SKM-1 treated with dmso at 0.1 percent for 144 hours (cell line): ENCODE measurements around the gene NLGN1.

Experiments used
- DNase-seq: peaks from one replicate; lab custom pipeline; 2025; ENCODE audit not compliant: unreplicated experiment; lab: John Stamatoyannopoulos, UW

The NLGN1 gene

DNA sequence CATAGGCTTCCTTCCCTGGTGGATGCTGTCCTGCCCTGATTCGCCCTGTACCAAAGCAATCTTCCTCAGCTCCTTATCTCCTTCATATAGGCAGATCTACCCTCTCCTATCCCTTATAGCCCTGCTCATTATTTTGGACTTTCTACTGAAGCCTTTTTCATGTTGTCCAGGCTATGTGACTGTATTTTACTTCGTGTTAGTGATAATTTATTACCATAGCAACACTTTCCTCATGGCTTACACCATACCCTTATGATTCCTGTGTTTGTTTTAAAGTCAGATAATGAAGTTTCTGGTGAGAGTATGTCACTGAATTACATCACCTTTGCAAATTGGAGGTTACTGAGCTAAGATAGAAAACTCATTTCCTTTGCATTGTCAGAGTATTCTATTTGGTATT lies 352.6 kb downstream of the NLGN1 start:
- DNase-seq: no peak

GRCh38 chr3:173750591-173750990 lies 353.0 kb downstream of the NLGN1 start:
- DNase-seq: no peak

GRCh38 chr3:173753593-173753992 lies 356.0 kb downstream of the NLGN1 start:
- no peak for DNase-seq

DNA sequence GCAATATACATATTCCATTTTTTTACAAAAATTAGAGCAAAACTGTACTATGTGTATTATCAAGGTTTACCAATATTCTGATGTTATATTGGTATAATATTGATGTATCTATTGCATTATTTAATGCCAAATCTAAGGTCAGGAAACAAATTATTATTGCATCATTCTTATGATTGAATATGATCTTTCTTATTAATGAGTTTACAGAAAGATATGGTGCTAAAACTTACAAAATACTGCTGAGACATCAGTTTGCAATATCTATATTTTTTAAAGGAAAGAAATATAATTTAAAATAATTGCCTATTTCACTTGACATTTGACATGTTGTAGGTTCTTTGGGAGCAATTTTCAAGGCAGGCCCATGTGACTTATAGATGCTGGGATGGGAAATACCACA lies 357.6 kb downstream of the NLGN1 start:
- DNase-seq: no peak

- no peak for DNase-seq
These were observed 363.6 kb downstream of the NLGN1 start for GRCh38 chr3:173761161-173761560.

- DNase-seq: no peak
These were observed 365.0 kb downstream of the NLGN1 start for GRCh38 chr3:173762501-173762900.

DNA sequence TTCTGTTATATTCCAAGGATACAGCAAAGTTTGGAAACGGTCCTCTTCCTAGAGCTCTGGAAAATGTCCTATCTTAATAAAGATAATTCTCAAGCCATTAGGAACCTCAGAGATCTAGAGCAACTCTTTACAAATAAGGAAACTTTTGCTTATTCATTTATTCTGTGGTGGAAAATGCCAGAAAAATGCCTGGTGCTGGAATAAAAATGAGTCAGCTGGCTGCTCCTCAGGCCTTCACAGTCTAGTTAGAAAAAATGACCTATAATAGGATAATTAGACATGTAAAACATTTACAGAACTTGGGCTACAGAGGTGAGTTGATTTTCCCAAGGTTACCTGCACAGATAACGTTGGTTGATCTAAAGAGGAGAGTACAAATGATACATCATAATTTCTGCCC lies 372.5 kb downstream of the NLGN1 start:
- DNase-seq: no peak

GRCh38 chr3:173770796-173771573 lies 373.4 kb downstream of the NLGN1 start:
- no peak for DNase-seq

DNA sequence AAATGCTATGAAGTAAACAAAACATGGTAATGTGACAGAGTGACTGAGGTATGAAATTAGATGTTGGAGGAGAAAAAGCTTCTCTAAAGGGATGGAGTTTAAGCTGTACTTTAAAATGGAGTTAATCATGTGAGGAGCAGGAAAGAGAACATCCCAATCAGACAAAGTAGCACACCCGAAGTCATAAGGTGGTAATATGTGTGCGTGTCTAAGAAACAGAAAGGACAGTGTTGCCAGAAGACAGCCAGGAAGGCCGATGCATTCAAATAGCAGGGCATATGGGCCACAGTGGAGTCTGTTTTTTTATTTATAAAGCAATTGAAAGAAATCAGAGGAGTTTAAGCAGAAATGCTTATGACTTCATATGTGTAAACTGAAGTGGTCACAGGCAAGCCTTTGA lies 376.3 kb downstream of the NLGN1 start:
- DNase-seq: no peak

- DNase-seq: no peak
These were observed 376.8 kb downstream of the NLGN1 start for GRCh38 chr3:173774294-173774693.

GRCh38 chr3:173778251-173778650 lies 380.7 kb downstream of the NLGN1 start:
- no peak for DNase-seq

DNA sequence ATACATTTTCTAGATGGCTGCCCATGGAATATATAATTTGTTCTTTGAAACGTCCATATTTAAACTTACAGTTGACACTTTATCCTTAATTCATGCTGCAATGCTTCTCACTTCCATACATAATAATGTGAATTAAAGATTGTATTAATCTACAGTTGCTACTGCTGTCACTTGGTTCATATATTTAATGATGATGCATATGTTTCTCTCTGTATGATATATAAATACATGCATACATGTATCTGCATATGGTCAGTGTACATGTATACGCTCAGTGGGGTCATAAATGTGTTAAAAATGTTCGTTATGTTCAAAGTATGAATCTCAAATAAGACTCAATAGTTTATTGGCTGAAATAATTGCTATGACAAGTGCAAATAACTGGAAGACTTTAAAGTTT lies 382.5 kb downstream of the NLGN1 start:
- no peak for DNase-seq

- no peak for DNase-seq
These were observed 387.5 kb downstream of the NLGN1 start for GRCh38 chr3:173785004-173785403.

DNA sequence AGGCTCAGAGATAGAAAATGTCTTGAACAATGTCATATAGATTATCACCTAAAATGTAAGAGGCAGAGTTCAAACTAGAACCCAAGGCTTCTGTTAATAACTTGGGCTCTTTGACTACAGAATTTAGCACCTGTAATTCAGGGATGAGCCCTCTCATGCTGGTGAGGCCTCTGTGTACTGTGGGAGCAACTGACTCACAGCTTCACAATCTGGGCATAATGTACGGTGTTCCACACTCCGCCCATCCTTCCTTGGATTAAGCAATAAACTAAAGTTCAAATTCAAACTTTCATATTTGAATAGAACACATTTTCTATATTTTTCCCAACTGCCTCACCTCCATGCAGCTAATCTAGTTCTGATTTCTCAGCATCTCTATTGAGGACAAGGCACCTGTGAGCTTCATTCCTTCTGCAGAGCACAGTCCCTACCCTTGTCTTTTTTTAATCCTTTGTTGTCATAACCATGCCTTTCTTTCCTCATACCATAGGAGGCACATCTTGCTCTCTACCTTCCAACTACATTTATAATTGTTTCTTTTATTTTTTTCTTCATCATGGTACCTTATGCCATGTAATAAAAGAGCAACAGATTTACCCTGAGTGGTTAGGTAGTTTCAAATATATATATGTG lies 392.1 kb downstream of the NLGN1 start:
- DNase-seq: no peak

- no peak for DNase-seq
These were observed 396.4 kb downstream of the NLGN1 start for GRCh38 chr3:173793963-173794362.

DNA sequence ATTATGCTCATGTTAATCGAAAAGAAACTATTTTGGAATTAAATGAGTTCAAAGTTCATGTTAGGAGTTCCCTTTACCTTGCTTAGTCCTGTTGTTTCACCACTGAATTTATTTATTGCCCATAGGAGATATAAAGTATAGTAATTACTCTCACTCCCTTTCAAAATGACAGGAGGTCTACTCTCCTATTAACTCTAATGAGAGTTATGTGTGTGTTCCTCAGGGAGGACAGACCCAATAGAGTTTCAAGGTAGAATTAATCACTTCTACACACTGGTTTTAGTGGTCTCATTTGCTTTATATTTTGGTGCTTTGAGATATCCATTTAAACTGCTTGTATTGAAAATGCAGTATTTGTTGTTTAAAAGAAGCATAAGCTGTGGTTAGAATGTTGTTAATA lies 398.9 kb downstream of the NLGN1 start:
- no peak for DNase-seq

GRCh38 chr3:173796890-173797289 lies 399.3 kb downstream of the NLGN1 start:
- DNase-seq: no peak

- DNase-seq: no peak
These were observed 401.7 kb downstream of the NLGN1 start for GRCh38 chr3:173799060-173799816.

DNA sequence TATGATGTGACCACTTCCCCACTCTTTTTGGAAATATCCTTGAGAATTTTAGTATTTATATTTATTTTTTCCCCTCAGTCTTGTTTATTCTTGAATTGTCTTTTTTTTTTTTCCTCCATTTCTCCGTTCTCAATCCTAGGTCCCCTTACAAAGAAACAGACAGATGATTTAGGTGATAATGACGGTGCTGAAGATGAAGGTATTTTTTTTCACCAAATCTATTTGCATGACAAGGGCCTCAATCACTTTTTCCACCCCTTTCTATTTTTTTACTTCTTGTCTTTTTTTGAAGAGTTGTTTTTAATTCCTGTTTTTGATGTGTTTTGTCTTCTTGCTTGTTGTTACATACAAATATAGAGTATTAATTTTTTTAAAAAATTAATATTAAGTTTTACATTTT lies 402.6 kb downstream of the NLGN1 start:
- DNase-seq: no peak

DNA sequence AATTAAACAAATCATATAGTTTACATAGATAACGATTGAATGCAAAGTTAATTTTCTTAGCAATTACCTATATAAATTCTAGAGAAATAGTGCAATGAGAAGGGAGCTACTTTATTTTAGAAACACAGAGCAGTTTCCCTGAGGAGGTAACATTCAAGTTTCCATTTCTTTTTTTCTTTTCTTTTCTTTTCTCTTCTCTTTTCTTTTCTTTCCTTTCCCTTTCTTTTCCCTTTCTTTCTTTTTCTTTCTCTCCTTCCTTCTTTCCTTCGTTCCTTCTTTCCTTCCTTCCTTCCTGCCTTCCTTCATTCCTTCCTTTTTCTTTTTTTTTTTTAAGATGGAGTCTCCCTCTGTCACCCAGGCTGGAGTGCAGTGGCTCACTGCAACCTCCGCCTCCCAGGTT lies 417.3 kb downstream of the NLGN1 start:
- no peak for DNase-seq

- no peak for DNase-seq
These were observed 421.8 kb downstream of the NLGN1 start for GRCh38 chr3:173819368-173819767.

- no peak for DNase-seq
These were observed 426.4 kb downstream of the NLGN1 start for GRCh38 chr3:173823911-173824460.
